Measurements from ENCODE around the gene PTGER3. TPM values are rescaled to one million over a fixed set of nuclear protein-coding genes. Genes with fewer than 3 reads are reported as not detected.
A peak's percentile ranks its signal among the peaks of the same experiment; 100 is the strongest.

The PTGER3 gene
- total RNA-seq, 1 donor: 1.5 TPM

- H3K4me3 ChIP-seq (ENCODE audit: low read depth, low read length): no peak overlapping the region
- no peak for DNase-seq (ENCODE audit: low read depth)
- TF ChIP-seq CTCF (IDR thresholded peaks at IDR 0.05; ENCODE audit: insufficient read depth, low read length): no peak
Observed at GRCh38 chr1:71033136-71033535, 14.5 kb downstream of the PTGER3 start.

GRCh38 chr1:71031426-71031825, 16.2 kb downstream of the PTGER3 start:
- peak; percentile 57 for DNase-seq (ENCODE audit: low read depth)
- no peak for TF ChIP-seq CTCF (IDR thresholded peaks at IDR 0.05; ENCODE audit: insufficient read depth, low read length)

GRCh38 chr1:71030026-71030425, 17.6 kb downstream of the PTGER3 start:
- no peak for DNase-seq (ENCODE audit: low read depth)
- no peak for TF ChIP-seq CTCF (IDR thresholded peaks at IDR 0.05; ENCODE audit: insufficient read depth, low read length)
- H3K4me3 ChIP-seq (ENCODE audit: low read depth, low read length): no peak overlapping the region

More at GRCh38 chr1:71031426-71031825, 16.2 kb downstream of the PTGER3 start:
- H3K4me3 ChIP-seq (ENCODE audit: low read depth, low read length): no peak overlapping the region

- no peak for TF ChIP-seq CTCF (IDR thresholded peaks at IDR 0.05; ENCODE audit: insufficient read depth, low read length)
- no peak overlapping the region for H3K4me3 ChIP-seq (ENCODE audit: low read depth, low read length)
- no peak for DNase-seq (ENCODE audit: low read depth)
Observed at GRCh38 chr1:71028981-71029380, 18.6 kb downstream of the PTGER3 start.

GRCh38 chr1:71027991-71028390, 19.6 kb downstream of the PTGER3 start:
- DNase-seq (ENCODE audit: low read depth): no peak
- no peak for TF ChIP-seq CTCF (IDR thresholded peaks at IDR 0.05; ENCODE audit: insufficient read depth, low read length)
- no peak overlapping the region for H3K4me3 ChIP-seq (ENCODE audit: low read depth, low read length)

- H3K4me3 ChIP-seq (ENCODE audit: low read depth, low read length): no peak overlapping the region
- DNase-seq (ENCODE audit: low read depth): no peak
- no peak for TF ChIP-seq CTCF (IDR thresholded peaks at IDR 0.05; ENCODE audit: insufficient read depth, low read length)
Observed at GRCh38 chr1:71026093-71026492, 21.5 kb downstream of the PTGER3 start.

GRCh38 chr1:71023515-71023914, 24.1 kb downstream of the PTGER3 start:
- no peak for TF ChIP-seq CTCF (IDR thresholded peaks at IDR 0.05; ENCODE audit: insufficient read depth, low read length)
- DNase-seq (ENCODE audit: low read depth): no peak
- no peak overlapping the region for H3K4me3 ChIP-seq (ENCODE audit: low read depth, low read length)

Data from fibroblast of the aortic adventitia (primary cell).